Loucy (cell line): ENCODE results near the gene NCOA6.

Experiments
- H2AFZ ChIP-seq: fragments of 200-600 bp; sonication (generic); 2 replicates; pipeline ENCODE4 v1.6.0; 2016; ENCODE audit warnings: antibody characterized with exemption, mild to moderate bottlenecking, low read length, moderate library complexity
- H3F3A ChIP-seq: fragments of 200-600 bp; 2 replicates; pipeline ENCODE4 v1.6.0; 2016; ENCODE audit warnings: antibody characterized with exemption, low read depth, mild to moderate bottlenecking
- H3K27me3 ChIP-seq: fragments of 200-600 bp; sonication (generic); 2 replicates; pipeline ENCODE4 v1.6.1; 2014; ENCODE audit warnings: low read length, mild to moderate bottlenecking; ENCODE audit not compliant: insufficient read depth, poor library complexity, severe bottlenecking
- H3K36me3 ChIP-seq: fragments of 200-600 bp; sonication (generic); 2 replicates; pipeline ENCODE4 v1.6.1; 2016; ENCODE audit warnings: low read length; ENCODE audit not compliant: insufficient read depth
- H3K4me1 ChIP-seq: fragments of 200-600 bp; sonication (generic); 2 replicates; pipeline ENCODE4 v1.5.1; 2014; ENCODE audit warnings: low read length, mild to moderate bottlenecking; ENCODE audit not compliant: insufficient read depth, poor library complexity, severe bottlenecking
- H3K4me2 ChIP-seq: fragments of 200-600 bp; sonication (generic); 2 replicates; pipeline ENCODE4 v1.6.0; 2014; ENCODE audit warnings: antibody characterized with exemption, low read length, low read depth, mild to moderate bottlenecking; ENCODE audit not compliant: poor library complexity, severe bottlenecking
- H3K4me3 ChIP-seq: fragments of 200-600 bp; sonication (generic); 2 replicates; pipeline ENCODE4 v1.5.1; 2014; ENCODE audit warnings: low read length, mild to moderate bottlenecking, mixed read lengths; ENCODE audit not compliant: poor library complexity, severe bottlenecking
- H3K79me2 ChIP-seq: fragments of 200-600 bp; sonication (generic); 2 replicates; pipeline ENCODE4 v1.6.1; 2014; ENCODE audit warnings: low read length; ENCODE audit not compliant: insufficient read depth
- H3K9ac ChIP-seq: fragments of 200-600 bp; sonication (generic); 2 replicates; pipeline ENCODE4 v1.6.0; 2014; ENCODE audit warnings: mild to moderate bottlenecking, low read depth, low read length, moderate library complexity; ENCODE audit not compliant: poor library complexity, severe bottlenecking
- H3K9me2 ChIP-seq: fragments of 200-600 bp; sonication (generic); replicated peaks from 2 replicates; pipeline ENCODE4 v1.6.1; 2016; ENCODE audit warnings: low read depth, low read length, mixed read lengths
- H3K9me3 ChIP-seq: fragments of 200-600 bp; sonication (generic); 2 replicates; pipeline ENCODE4 v1.6.1; 2014; ENCODE audit warnings: mild to moderate bottlenecking, antibody characterized with exemption, low read length, low read depth; ENCODE audit not compliant: insufficient read depth
- H4K20me1 ChIP-seq: fragments of 200-600 bp; sonication (generic); 2 replicates; pipeline ENCODE4 v1.6.0; 2014; ENCODE audit warnings: antibody characterized with exemption, low read length, mild to moderate bottlenecking; ENCODE audit not compliant: insufficient read depth, poor library complexity, severe bottlenecking
- EZH2phosphoT487 ChIP-seq: fragments of 200-600 bp; IDR thresholded peaks from 2 replicates; pipeline ENCODE4 v1.6.1; 2018; ENCODE audit warnings: antibody characterized with exemption, mild to moderate bottlenecking, moderate library complexity, borderline replicate concordance
- TF ChIP-seq, protein P1 (sequence below): fragments of 200-600 bp; sonication (generic); conservative IDR thresholded peaks from 2 replicates; pipeline ENCODE4 v1.5.1; 2014; ENCODE audit warnings: mild to moderate bottlenecking, antibody characterized with exemption, low read length

NCOA6 gene

DNA sequence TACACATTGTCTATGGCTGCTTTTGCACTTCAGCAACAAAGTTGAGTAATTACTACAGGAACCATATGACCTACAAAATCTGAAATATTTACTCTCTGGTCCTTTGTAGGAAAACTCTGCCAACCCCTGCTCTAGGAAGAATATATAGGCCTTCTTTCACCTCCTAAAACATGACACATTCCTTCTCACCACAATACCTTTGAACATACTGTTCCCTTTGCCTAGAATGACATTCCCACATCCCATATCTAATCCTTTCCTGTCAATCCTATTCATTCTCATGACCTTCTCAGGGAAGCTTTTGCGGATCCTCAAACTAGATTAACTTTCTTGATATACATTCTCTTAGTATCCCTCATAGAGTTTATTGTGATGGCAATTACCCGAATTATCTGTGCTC is 18.0 kb upstream of the NCOA6 start:
- H3K4me3 ChIP-seq, result no peak overlapping the region
- H3K9me3 ChIP-seq, result no peaks in the 10 kb centered on the region
- no peaks in the 10 kb centered on the region for H3K27me3 ChIP-seq
- no peaks in the 10 kb centered on the region for H3F3A ChIP-seq
- H3K9me2 ChIP-seq, result no peaks in the 10 kb centered on the region
- H2AFZ ChIP-seq, result no peak overlapping the region
- no peak for TF ChIP-seq EZH2phosphoT487
- TF ChIP-seq, protein P1, sequence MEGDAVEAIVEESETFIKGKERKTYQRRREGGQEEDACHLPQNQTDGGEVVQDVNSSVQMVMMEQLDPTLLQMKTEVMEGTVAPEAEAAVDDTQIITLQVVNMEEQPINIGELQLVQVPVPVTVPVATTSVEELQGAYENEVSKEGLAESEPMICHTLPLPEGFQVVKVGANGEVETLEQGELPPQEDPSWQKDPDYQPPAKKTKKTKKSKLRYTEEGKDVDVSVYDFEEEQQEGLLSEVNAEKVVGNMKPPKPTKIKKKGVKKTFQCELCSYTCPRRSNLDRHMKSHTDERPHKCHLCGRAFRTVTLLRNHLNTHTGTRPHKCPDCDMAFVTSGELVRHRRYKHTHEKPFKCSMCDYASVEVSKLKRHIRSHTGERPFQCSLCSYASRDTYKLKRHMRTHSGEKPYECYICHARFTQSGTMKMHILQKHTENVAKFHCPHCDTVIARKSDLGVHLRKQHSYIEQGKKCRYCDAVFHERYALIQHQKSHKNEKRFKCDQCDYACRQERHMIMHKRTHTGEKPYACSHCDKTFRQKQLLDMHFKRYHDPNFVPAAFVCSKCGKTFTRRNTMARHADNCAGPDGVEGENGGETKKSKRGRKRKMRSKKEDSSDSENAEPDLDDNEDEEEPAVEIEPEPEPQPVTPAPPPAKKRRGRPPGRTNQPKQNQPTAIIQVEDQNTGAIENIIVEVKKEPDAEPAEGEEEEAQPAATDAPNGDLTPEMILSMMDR, result no peak
- H3K36me3 ChIP-seq, result no peaks in the 10 kb centered on the region
- H4K20me1 ChIP-seq, result no peaks in the 10 kb centered on the region
- H3K4me1 ChIP-seq, result no peaks in the 10 kb centered on the region
- no peak overlapping the region for H3K9ac ChIP-seq
- no peaks in the 10 kb centered on the region for H3K79me2 ChIP-seq
- H3K4me2 ChIP-seq, result no peak overlapping the region

GRCh38 chr20:34842143-34842542 is 16.7 kb upstream of the NCOA6 start:
- no peak overlapping the region for H3K4me3 ChIP-seq
- H3K9ac ChIP-seq, result no peak overlapping the region
- no peaks in the 10 kb centered on the region for H3F3A ChIP-seq
- H3K9me3 ChIP-seq, result no peaks in the 10 kb centered on the region
- no peaks in the 10 kb centered on the region for H3K4me1 ChIP-seq
- H3K4me2 ChIP-seq, result no peak overlapping the region
- H3K79me2 ChIP-seq, result no peaks in the 10 kb centered on the region
- no peak overlapping the region for H2AFZ ChIP-seq
- H3K9me2 ChIP-seq, result no peaks in the 10 kb centered on the region
- H3K27me3 ChIP-seq, result no peaks in the 10 kb centered on the region
- no peaks in the 10 kb centered on the region for H4K20me1 ChIP-seq
- no peak for TF ChIP-seq EZH2phosphoT487
- H3K36me3 ChIP-seq, result no peaks in the 10 kb centered on the region

DNA sequence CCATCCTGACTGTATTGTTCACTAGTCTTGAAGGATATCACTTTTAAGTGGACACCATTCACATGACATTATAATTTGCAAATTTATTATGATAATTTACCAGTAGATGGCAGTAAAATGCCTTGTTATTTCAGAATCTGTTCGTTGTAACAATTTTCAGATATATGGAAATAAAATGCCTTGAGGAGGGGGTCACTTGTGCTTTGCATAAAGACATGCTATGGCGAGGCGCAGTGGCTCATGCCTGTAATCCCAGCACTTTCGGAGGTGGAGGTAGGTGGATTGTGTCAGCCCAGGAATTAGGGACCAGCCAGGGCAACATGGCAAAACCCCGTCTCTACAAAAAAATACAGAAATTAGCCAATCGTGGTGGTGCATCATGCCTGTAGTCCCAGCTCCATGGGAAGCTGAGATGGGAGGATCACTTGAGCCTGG is 9.0 kb upstream of the NCOA6 start:
- H2AFZ ChIP-seq, result no peak overlapping the region
- no peaks in the 10 kb centered on the region for H3K4me1 ChIP-seq

DNA sequence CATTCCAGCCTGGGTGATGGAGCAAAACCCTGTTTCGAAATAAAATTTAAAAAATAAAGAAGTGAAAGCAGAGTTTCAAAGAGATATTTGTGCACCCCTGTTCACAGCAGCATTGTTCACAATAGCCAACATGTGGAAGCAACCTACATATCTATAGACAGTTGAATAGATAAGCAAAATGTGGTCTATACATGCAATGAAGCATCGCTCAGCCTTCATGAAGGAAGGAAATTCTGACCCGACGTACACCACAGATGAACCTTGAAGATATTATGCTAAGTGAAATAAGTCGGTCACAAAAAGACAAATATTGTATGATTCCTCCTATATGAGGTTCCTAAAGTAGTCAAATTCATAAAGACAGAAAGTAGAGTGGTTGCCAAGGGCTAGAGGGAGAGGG is 6.5 kb upstream of the NCOA6 start:
- no peaks in the 10 kb centered on the region for H3K27me3 ChIP-seq
- no peak overlapping the region for H3K4me3 ChIP-seq
- H2AFZ ChIP-seq, result no peak overlapping the region
- no peaks in the 10 kb centered on the region for H3K9me3 ChIP-seq
- no peaks in the 10 kb centered on the region for H3K36me3 ChIP-seq
- H4K20me1 ChIP-seq, result no peaks in the 10 kb centered on the region
- TF ChIP-seq, protein P1, result no peak
- no peak for TF ChIP-seq EZH2phosphoT487
- H3K9ac ChIP-seq, result no peak overlapping the region
- no peak overlapping the region for H3K4me2 ChIP-seq
- no peaks in the 10 kb centered on the region for H3F3A ChIP-seq
- no peaks in the 10 kb centered on the region for H3K79me2 ChIP-seq
- H3K4me1 ChIP-seq, result no peaks in the 10 kb centered on the region
- no peaks in the 10 kb centered on the region for H3K9me2 ChIP-seq

More for the DNA sequence above, 9.0 kb upstream of the NCOA6 start:
- no peak overlapping the region for H3K9ac ChIP-seq
- no peaks in the 10 kb centered on the region for H3K9me2 ChIP-seq
- H3K79me2 ChIP-seq, result no peaks in the 10 kb centered on the region
- no peaks in the 10 kb centered on the region for H4K20me1 ChIP-seq
- no peak overlapping the region for H3K4me3 ChIP-seq
- TF ChIP-seq, protein P1, result peak; percentile 60
- TF ChIP-seq EZH2phosphoT487, result no peak
- no peaks in the 10 kb centered on the region for H3K9me3 ChIP-seq
- H3K4me2 ChIP-seq, result no peak overlapping the region
- H3K27me3 ChIP-seq, result no peaks in the 10 kb centered on the region
- H3K36me3 ChIP-seq, result no peaks in the 10 kb centered on the region
- H3F3A ChIP-seq, result no peaks in the 10 kb centered on the region
